ENCODE measurements around the gene FAM222A.

The FAM222A gene

GRCh38 chr12:109773384-109774011, 59.9 kb downstream of the FAM222A start:
- DNase-seq (ENCODE audit: low spot score): no peak

- DNase-seq (ENCODE audit: low spot score): peak; percentile 65
Observed at GRCh38 chr12:109775172-109775881, 61.7 kb downstream of the FAM222A start.

- DNase-seq (ENCODE audit: low spot score): no peak
Observed at GRCh38 chr12:109776624-109777023, 63.0 kb downstream of the FAM222A start.

DNA sequence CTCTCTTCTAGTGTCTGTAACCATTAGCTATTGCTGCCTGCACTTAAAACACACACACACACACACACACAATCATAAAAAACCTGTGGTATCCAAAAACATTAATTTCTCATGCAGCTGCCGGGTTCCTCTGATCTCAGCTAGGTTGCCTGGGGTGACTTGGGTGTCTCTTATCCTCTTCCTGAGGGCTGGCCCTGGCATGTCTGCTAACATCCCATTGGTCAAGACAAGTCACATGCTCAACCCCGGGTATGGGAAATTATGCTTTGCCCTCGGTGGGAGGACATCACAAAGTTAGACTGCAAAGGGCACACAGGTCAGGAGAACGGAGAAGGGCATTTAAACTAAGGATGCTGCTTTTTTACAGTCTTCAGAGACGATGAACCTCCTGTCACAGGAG, 63.9 kb downstream of the FAM222A start:
- peak; percentile 31 for DNase-seq (ENCODE audit: low spot score)

GRCh38 chr12:109778684-109779083, 65.1 kb downstream of the FAM222A start:
- no peak for DNase-seq (ENCODE audit: low spot score)

- no peak for DNase-seq (ENCODE audit: low spot score)
Observed at GRCh38 chr12:109779382-109779781, 65.8 kb downstream of the FAM222A start.

GRCh38 chr12:109781668-109782325, 68.2 kb downstream of the FAM222A start:
- no peak for DNase-seq (ENCODE audit: low spot score)

GRCh38 chr12:109782326-109782703, 68.7 kb downstream of the FAM222A start:
- no peak for DNase-seq (ENCODE audit: low spot score)

DNA sequence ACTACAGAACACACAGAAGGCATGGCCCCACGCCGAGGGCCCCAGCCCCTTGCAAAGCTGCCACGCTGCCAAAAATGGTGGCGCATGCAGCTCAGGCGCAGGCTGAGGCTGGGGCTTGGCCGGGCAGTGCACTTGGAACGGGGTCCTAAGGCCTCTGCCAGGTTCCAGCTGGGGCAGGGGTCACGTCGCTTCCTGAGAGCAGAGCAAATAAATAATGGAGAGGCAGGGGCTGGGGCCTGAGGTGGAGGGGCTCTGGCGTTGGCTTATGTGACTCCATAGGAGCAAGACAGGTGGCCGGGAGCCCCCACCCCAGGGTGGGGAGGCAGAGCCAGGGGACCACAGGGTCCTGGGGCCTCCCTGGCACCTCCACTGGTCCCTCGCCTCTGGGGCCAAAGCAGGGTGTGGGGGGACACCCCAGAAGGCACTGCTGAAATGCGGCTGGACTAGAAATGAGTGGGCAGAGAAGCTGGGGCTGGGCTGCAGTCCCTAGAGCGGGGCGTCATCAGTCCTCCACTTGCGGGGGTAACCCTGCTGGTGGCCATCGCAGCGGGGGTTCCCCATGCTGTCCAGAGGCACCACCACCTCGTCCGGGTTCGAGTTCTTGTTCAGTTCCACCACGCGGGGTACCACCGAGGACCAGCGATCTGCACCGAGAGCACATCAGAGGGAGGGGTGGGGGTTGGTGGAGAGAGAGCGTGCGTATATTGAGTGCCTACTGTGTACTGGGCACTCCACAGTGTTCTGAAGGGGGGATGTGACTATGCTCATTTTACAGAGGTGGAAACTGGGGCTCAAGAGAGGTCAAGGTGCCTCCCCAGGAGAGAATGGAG, 69.7 kb downstream of the FAM222A start:
- no peak for DNase-seq (ENCODE audit: low spot score)

GRCh38 chr12:109783965-109784244, 70.3 kb downstream of the FAM222A start:
- no peak for DNase-seq (ENCODE audit: low spot score)

DNA sequence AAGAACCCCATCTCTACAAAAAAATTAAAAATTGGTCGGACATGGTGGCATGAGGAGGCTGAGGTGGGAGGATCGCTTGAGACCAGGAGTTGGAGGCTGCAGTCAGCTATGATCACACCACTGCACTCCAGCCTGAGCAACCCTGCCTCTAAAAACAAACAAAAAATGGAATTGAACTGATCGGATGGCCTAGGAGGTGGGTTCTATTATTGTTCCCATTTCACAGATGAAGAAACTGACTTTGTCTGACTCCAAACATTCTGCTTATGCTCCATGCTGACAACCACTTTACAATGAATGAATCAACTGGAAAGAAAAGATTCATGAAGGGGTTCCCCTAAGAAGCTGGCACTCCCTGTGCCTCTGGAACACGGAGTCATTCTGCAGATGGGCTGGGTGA, 72.2 kb downstream of the FAM222A start:
- DNase-seq (ENCODE audit: low spot score): no peak

DNA sequence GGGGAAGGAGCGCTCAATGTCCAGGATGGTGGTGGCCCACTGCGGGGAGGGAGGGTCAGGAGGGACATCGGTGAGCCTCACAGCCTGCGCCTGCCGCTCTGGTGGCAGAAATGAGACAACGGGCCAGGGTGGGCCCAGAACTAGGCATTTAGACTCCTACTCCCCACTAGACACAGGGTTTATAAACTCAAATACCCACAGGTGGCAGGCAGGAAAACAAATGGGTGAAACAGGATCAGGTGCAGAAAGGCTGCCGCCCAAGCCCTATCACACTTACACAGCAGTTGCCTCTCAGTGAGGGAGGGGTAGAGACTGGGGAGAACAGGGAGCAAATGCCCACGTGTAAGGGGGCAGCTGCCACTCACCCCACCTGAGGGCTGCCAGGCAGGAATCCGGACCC, 73.2 kb downstream of the FAM222A start:
- no peak for DNase-seq (ENCODE audit: low spot score)

- DNase-seq (ENCODE audit: low spot score): no peak
Observed at GRCh38 chr12:109789526-109790048, 76.0 kb downstream of the FAM222A start.

DNA sequence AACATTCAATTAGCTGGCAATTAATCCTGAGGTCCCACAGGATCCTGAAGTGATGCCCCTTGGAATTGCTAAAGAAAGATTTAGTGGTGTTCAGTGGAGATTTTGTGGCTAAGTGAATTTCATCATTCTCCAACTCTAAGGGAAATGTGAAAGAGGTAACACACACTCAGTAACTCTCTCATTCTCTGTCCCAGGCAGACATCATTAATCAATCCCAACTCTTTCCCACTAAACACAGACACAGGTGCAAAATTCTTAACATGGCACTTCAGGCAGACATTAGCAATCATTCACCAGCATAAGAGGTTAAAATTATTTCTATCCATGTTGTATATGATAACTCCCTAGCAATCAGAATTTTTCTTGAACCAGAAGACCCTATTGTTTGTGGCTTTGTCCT, 79.4 kb downstream of the FAM222A start:
- DNase-seq (ENCODE audit: low spot score): no peak

GRCh38 chr12:109793411-109793810, 79.8 kb downstream of the FAM222A start:
- DNase-seq (ENCODE audit: low spot score): no peak

GRCh38 chr12:109793826-109794501, 80.3 kb downstream of the FAM222A start:
- no peak for DNase-seq (ENCODE audit: low spot score)

- no peak for DNase-seq (ENCODE audit: low spot score)
Observed at GRCh38 chr12:109795023-109795422, 81.4 kb downstream of the FAM222A start.

DNA sequence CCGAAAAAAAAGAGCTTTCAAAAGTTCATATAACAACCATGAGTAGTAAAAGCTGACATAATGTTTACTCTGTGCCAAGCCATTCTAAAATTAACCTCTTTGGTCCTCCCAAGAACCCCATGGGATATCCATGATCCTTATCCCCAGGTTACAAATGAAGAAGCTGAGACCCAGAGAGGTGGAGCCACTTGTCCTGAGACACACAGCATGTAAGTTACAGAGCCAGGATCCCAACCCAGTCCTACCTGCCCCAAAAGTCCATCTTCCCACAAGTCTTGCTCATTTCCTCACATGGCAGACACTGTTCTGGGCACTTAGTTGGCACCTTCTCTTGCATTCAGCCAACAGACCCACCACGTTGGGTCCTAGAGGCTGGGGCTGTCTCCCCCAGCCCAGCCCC, 82.4 kb downstream of the FAM222A start:
- DNase-seq (ENCODE audit: low spot score): no peak

DNA sequence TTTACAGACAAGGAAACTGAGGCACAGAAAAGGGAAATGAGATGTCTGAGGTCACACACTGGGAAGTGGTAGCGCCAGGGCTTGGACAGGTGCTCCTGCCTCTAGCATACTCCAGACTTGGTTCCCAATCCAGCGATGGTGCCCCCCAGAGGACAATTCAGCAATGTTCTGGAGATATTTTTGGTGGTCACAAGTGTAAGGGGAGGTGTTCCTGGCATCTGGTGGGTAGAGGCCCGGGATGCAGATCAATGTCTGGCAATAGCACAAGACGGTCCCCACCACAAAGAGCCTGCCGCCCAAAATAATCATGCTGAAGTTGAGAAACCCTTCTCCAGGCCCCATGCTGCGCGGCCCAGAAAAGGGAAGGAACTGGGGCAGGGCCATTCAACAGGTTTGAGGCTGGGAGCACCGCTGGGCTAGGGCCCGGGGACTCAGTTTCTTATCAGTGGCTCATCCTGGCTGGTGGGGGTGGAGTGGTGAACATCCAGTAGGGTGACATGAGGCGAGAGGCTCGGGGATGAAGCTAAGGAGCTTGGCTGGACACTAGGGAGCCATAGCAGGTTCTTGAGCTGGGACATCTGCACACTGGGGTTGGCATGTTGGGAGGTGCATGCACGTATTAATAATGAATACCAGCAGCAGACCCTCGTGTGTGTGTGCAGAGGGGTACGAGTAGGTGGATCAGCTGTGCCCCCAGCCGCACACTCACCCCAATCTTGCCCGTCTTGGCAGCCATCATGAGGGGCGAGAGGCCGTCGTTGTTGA, 84.5 kb downstream of the FAM222A start:
- no peak for DNase-seq (ENCODE audit: low spot score)

GRCh38 chr12:109798691-109799090, 85.1 kb downstream of the FAM222A start:
- DNase-seq (ENCODE audit: low spot score): no peak

DNA sequence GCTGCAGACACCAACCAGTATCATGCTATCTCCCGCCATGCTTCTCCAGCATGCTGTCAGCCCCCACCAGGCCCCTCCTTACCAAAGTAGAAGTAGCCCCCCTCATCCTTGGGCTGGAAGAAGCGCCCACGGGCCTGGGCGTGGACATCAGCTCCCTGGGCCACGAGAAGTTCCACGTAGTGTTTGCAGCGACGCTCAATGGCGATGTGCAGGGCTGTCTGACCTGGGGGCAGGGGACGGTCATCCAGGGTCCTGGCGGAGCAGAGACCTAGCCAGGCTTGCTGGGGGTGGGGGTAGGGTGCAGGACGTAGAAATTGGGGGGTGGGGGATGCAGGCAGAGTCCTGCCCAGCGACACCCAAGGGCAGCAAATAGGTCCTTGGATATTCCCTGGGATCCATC, 86.9 kb downstream of the FAM222A start:
- no peak for DNase-seq (ENCODE audit: low spot score)
